Testis (tissue), 3 donors: ENCODE results near the gene ZBTB21. TPM values are rescaled to one million over a fixed set of nuclear protein-coding genes. Genes with fewer than 3 reads are reported as not detected.
"Not testable (repeated sequence)": the region's sequence is repeated elsewhere in the genome, so short reads cannot be mapped to it uniquely, and the experiment has no call there.

Source experiments
- DNase-seq: peaks from one replicate; pipeline ENCODE4 v3.0.0-alpha.2; 2019
- H3K27ac ChIP-seq, 2 donors: fragments of 200-600 bp; sonication (generic); one replicate each; pipeline ENCODE4 v1.5.1; 2019
- H3K27me3 ChIP-seq: fragments of 200-600 bp; sonication (generic); one replicate; pipeline ENCODE4 v1.5.1; 2019
- H3K36me3 ChIP-seq: fragments of 200-600 bp; sonication (generic); one replicate; pipeline ENCODE4 v1.5.1; 2017; ENCODE audit warnings: low read depth; ENCODE audit errors: missing control alignments
- H3K4me1 ChIP-seq: fragments of 200-600 bp; sonication (generic); one replicate; pipeline ENCODE4 v1.5.1; 2019
- H3K4me3 ChIP-seq, 2 donors: fragments of 200-600 bp; sonication (generic); one replicate each; pipeline ENCODE4 v1.5.1; 2017 to 2019
- H3K9me3 ChIP-seq: fragments of 200-600 bp; sonication (generic); one replicate; pipeline ENCODE4 v1.5.1; 2017
- POLR2A ChIP-seq: fragments of 450-650 bp; IDR thresholded peaks from one replicate; pipeline ENCODE4 v1.6.1; 2017; ENCODE audit warnings: antibody characterized with exemption, mild to moderate bottlenecking, moderate library complexity
- WGBS, 2 donors: methylation state at CpG; one replicate each; pipeline ENCODE4 v1.1.5; 2018; 5-methylcytosine and 5-hydroxymethylcytosine counted together
- intact Hi-C: fragments of 100-400 bp; cut with DNase I; formaldehyde crosslinking; loops from one replicate; pipeline ENCODE4 v1.15.1; 2023; ENCODE audit warnings: low total_unique reads
- polyA plus RNA-seq: library from polyadenylated mRNA; stranded (reverse); fragments of 350-450 nt; fragmentation: Illumina TruSeq; extraction: RNeasy Lipid Tissue Mini Kit (QIAGEN cat#74804); gene quantifications from one replicate; pipeline ENCODE4 v1.2.3, GENCODE V29; 2014; ENCODE audit warnings: low read depth, low replicate concordance; ENCODE audit not compliant: insufficient read depth
- total RNA-seq, 2 donors: library from RNA; depleted of rRNA; stranded (reverse); fragments of >200 nt; gene quantifications; one replicate each; pipeline ENCODE4 v1.2.3, GENCODE V29; 2016
- TF ChIP-seq, protein P1 (sequence below), 3 experiments: fragments of 450-650 bp in 2 of 3; fragments of 200-600 bp in 1 of 3; sonication (generic) in 1 of 3; IDR thresholded peaks; one replicate each; pipeline ENCODE4 v1.5.1; 2016 to 2019; ENCODE audit warnings: antibody characterized with exemption in 3 of 3, mild to moderate bottlenecking in 2 of 3, moderate library complexity in 1 of 3

ZBTB21 gene
- total and polyA plus RNA-seq, 3 donors from 2014 or later, result 18.1 to 30.9 (median 26.3) TPM

DNA sequence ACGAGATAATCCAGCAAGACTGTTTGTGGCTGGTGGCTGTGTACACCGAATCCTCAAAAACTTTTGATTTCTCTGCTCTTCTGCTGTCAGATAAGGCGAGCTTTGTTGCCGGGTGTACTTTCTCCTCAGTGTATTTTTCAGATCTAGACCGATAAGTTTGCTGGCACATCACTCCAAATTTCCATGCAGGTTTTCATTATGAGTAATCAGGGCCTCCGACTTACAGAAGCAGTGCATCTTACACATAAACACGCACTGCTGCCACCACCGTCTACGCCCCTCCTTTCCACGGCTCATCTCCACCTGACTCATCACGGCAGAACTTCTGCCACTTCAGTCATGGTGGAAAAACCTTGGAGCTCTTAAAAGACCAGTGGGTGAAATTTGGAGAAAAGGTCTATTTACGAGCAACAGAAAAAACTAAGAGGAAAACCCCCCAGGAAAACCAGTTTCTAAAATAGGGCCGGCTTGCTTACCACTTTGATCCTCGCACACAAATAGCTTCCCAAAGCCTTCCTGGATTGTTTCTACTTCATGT is 7.7 kb downstream of the ZBTB21 start:
- WGBS, 2 donors, result 90 to 94% methylated on average over 14 of the region's 14 CpGs
- no peaks in the 10 kb centered on the region for H3K27me3 ChIP-seq
- no peak overlapping the region for H3K27ac ChIP-seq
- no peaks in the 10 kb centered on the region for H3K9me3 ChIP-seq
- TF ChIP-seq POLR2A, result no peak
- TF ChIP-seq, protein P1, sequence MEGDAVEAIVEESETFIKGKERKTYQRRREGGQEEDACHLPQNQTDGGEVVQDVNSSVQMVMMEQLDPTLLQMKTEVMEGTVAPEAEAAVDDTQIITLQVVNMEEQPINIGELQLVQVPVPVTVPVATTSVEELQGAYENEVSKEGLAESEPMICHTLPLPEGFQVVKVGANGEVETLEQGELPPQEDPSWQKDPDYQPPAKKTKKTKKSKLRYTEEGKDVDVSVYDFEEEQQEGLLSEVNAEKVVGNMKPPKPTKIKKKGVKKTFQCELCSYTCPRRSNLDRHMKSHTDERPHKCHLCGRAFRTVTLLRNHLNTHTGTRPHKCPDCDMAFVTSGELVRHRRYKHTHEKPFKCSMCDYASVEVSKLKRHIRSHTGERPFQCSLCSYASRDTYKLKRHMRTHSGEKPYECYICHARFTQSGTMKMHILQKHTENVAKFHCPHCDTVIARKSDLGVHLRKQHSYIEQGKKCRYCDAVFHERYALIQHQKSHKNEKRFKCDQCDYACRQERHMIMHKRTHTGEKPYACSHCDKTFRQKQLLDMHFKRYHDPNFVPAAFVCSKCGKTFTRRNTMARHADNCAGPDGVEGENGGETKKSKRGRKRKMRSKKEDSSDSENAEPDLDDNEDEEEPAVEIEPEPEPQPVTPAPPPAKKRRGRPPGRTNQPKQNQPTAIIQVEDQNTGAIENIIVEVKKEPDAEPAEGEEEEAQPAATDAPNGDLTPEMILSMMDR (IDR thresholded peaks at IDR 0.05), result no peak
- no peak for DNase-seq
- no peaks in the 10 kb centered on the region for H3K4me1 ChIP-seq
- H3K36me3 ChIP-seq, result no peaks in the 10 kb centered on the region
- intact Hi-C loops, result no loop called here
- H3K4me3 ChIP-seq, result no peak overlapping the region

DNA sequence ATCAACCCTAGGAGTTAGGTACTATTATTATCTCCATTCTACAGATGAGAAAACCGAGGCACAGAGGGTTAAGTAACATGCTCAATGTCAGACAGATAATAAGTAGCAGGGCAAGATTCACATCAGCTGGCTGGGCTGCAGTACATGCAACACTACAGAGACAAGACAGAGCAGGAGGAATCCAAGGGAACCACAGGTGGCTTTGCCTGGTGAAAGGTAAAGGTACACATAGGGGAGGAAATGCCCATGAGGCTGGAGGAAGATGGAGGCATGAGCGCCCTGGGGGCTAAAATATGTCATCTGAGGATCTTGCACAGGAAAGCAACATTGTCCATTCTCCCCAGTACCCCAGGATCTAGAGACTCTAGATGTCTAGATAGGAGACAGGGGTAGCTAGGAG is 8.4 kb downstream of the ZBTB21 start:
- no peak overlapping the region for H3K4me3 ChIP-seq
- no peak overlapping the region for H3K27ac ChIP-seq
- H3K4me1 ChIP-seq, result no peaks in the 10 kb centered on the region
- no peak for DNase-seq
- TF ChIP-seq POLR2A, result no peak
- TF ChIP-seq, protein P1 (IDR thresholded peaks at IDR 0.05), result no peak
- H3K27me3 ChIP-seq, result no peaks in the 10 kb centered on the region
- H3K36me3 ChIP-seq, result no peaks in the 10 kb centered on the region
- WGBS, 2 donors, result 93 to 95% methylated on average over 2 of the region's 2 CpGs
- intact Hi-C loops, result no loop called here
- no peaks in the 10 kb centered on the region for H3K9me3 ChIP-seq

DNA sequence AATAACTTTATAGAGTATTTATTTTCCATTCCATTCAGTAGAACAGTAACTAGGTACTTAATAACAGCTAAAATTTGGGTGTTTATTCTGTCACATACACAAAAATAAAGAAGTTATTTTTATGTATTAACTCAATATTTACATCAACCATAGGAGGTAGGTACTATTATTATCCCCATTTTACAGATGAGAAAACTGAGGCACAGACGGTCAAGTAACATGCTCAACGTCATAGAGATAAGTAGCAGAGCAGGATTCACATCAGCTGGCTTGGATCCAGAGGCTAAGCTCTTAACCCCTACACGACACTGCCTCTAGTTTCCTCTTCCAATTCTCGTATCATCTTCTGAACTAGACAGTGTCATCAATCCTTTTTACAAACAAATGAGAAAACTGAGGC is 9.3 kb downstream of the ZBTB21 start:
- WGBS, 2 donors, result 88 to 89% methylated on average over 4 of the region's 4 CpGs
- Histone ChIP-seq H3K27ac (no peak overlapping the region), H3K4me1 (no peaks in the 10 kb centered on the region), H3K27me3 (no peaks in the 10 kb centered on the region), H3K36me3 (no peaks in the 10 kb centered on the region), H3K9me3 (no peaks in the 10 kb centered on the region), H3K4me3 (no peak overlapping the region)
- intact Hi-C loops, result no loop called here
- TF ChIP-seq, protein P1 (IDR thresholded peaks at IDR 0.05), result no peak
- no peak for DNase-seq

DNA sequence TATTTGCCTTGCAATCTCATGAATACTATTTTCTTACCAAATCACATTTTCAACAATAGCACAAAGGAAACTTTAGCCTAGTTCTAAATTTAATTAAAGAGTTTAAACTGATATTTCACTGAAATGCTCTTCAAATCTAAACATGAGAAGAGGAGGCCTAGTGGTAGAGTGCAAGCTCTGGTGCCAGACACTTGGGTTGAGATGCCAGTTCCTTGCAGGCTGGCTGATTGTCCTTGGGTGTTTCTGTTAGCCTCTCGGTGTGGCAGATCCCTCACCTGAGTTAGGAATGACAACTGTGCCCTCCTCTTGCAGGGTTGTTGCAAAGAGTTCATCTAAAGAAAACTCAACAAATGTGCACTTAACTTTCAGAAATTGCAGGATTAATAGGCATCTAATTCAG is 12.5 kb downstream of the ZBTB21 start:
- H3K4me1 ChIP-seq, result no peaks in the 10 kb centered on the region
- intact Hi-C loops, result no loop called here
- H3K36me3 ChIP-seq, result no peaks in the 10 kb centered on the region
- DNase-seq, result no peak
- WGBS, 2 donors, result 96 to 100% methylated on average over 1 of the region's 1 CpG
- no peaks in the 10 kb centered on the region for H3K9me3 ChIP-seq
- H3K27me3 ChIP-seq, result no peaks in the 10 kb centered on the region
- TF ChIP-seq, protein P1 (IDR thresholded peaks at IDR 0.05), result no peak
- no peak for TF ChIP-seq POLR2A
- H3K4me3 ChIP-seq, result no peak overlapping the region
- H3K27ac ChIP-seq, result no peak overlapping the region

DNA sequence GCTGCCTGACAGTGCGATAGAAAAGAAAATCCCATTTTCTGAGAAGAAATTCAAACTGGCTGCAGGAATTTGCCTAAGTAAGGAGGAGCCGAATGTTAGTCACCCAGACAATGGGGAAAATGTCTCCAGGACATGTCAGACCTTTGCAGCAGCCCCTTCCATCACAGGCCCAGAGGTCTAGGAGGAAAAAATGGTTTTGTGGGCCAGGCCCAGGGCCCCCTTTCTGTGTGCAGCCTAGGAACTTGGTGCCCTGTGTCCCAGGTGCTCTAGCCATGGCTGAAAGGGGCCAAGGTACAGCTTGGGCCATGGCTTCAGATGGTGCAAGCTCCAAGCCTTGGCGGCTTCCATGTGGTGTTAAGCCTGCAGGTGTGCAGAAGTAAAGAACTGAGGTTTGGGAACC is 14.6 kb downstream of the ZBTB21 start:
- H3K9me3 ChIP-seq, result no peaks in the 10 kb centered on the region
- H3K27me3 ChIP-seq, result no peaks in the 10 kb centered on the region
- 97 to 99% methylated on average over 3 of the region's 3 CpGs for WGBS, 2 donors
- H3K36me3 ChIP-seq, result no peaks in the 10 kb centered on the region
- no peak for DNase-seq
- H3K4me3 ChIP-seq, result no peak overlapping the region
- H3K4me1 ChIP-seq, result no peaks in the 10 kb centered on the region
- H3K27ac ChIP-seq, result no peak overlapping the region
- TF ChIP-seq, protein P1 (IDR thresholded peaks at IDR 0.05), result no peak
- TF ChIP-seq POLR2A, result no peak
- intact Hi-C loops, result no loop called here

DNA sequence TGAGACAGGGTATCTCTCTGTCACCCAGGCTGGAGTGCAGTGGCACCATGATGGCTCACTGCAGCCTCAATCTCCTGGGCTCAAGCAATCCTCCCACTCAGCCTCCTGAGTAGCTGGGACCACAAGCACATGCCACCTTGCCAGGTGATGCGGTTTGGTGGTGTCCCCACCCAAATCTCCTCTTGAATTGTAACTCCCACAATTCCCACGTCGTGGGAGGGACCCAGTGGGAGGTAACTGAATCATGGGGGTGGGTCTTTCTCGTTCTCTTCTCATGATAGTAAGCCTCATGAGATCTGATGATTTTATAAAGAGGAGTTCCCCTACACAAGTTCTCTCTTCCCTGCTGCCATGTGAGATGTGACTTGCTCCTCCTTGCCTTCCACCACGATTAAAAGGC is 15.5 kb downstream of the ZBTB21 start:
- WGBS, 2 donors, result 87 to 92% methylated on average over 5 of the region's 5 CpGs
- H3K4me3 ChIP-seq, H3K36me3 ChIP-seq, H3K27me3 ChIP-seq, H3K9me3 ChIP-seq, DNase-seq, intact Hi-C loops, H3K27ac ChIP-seq, H3K4me1 ChIP-seq: not testable (repeated sequence)
